H1 (cell line): Measurements from ENCODE around the gene TMEM250. TPM values are rescaled to one million over a fixed set of nuclear protein-coding genes. Genes with fewer than 3 reads are reported as not detected.

Experiments used
- CTBP2 ChIP-seq: IDR thresholded peaks from 2 replicates; pipeline ENCODE4 v1.7.0; 2011; ENCODE audit warnings: borderline replicate concordance, mild to moderate bottlenecking, moderate library complexity, mixed read lengths, low read length; ENCODE audit not compliant: insufficient read depth, insufficient read length
- TEAD4 ChIP-seq: IDR thresholded peaks from 2 replicates; pipeline ENCODE4 v1.6.1; 2012; ENCODE audit warnings: low read depth, low read length, inconsistent platforms, mixed read lengths
- polyA plus RNA-seq, 7 experiments: library from polyadenylated mRNA; depleted of rRNA in 3 of 7; stranded (reverse) in 5 of 7; unstranded in 2 of 7; fragments of >200 nt in 5 of 7; fragments of 200-250 nt in 2 of 7; gene quantifications; 1 replicate in 5 of 7; 2 replicates in 1 of 7; 4 replicates in 1 of 7; pipeline versions ENCODE4 v1.2.1 to v1.2.3, GENCODE V29; 2011 to 2013; ENCODE audit warnings: missing spikeins in 2 of 7, mixed read lengths in 2 of 7
- total RNA-seq: library from RNA; stranded (reverse); fragmentation: NEBNext Ultra II Directional; extraction: Animal tissue kit (Norgen Biotek cat#: 25700); gene quantifications from 2 replicates; pipeline ENCODE4 v1.2.1, GENCODE V29; 2021

TMEM250 gene
- total and polyA plus RNA-seq, 2 of the 8 experiments (the other 6 are each of a cell fraction or from before 2014, with no cell fraction given), result 22.3 to 34.9 TPM

GRCh38 chr9:136092353-136092650, 26.4 kb downstream of the TMEM250 start (continued):
- TF ChIP-seq CTBP2 (no peak), TEAD4 (no peak)
